ENCODE measurements around the gene PAM.

DNA sequence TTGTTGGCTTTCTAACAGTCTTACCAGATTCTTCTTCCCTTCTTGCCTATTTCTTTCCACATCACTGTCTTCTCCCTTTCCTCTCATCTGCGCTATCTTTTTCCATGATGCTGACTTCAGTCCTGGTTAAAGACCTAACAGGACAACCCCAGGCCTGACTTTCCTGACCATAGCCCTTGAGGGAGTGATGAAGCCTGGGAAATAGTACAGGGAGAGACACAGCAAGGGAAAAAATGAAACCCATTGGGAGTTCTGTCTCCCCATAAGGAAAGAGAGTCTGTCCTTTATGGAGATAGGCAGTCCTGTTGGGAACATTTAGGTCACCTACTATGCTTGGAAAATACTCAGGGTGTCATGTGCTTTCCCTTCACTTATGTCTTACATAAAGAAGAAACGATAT, 272.2 kb downstream of the PAM start:
- TF ChIP-seq CTCF (IDR thresholded peaks at IDR 0.05) (no peak), POLR2A (IDR thresholded peaks at IDR 0.05) (no peak)

Data from heart left ventricle (tissue), 13 donors.